B cell (primary cell): ENCODE measurements around the gene KIAA1328.

ENCODE experiments used
- EZH2 ChIP-seq: IDR thresholded peaks from 2 replicates; pipeline ENCODE4 v1.6.1; 2012; ENCODE audit warnings: borderline replicate concordance, low read depth, mild to moderate bottlenecking, moderate library complexity, low read length; ENCODE audit not compliant: insufficient read depth, poor library complexity, severe bottlenecking
- TF ChIP-seq, protein P1 (sequence below): fragments of 200-600 bp; IDR thresholded peaks from one replicate; pipeline ENCODE4 v1.8.0; 2022; ENCODE audit warnings: antibody characterized with exemption, mild to moderate bottlenecking

- no peak for TF ChIP-seq EZH2
- TF ChIP-seq, protein P1, sequence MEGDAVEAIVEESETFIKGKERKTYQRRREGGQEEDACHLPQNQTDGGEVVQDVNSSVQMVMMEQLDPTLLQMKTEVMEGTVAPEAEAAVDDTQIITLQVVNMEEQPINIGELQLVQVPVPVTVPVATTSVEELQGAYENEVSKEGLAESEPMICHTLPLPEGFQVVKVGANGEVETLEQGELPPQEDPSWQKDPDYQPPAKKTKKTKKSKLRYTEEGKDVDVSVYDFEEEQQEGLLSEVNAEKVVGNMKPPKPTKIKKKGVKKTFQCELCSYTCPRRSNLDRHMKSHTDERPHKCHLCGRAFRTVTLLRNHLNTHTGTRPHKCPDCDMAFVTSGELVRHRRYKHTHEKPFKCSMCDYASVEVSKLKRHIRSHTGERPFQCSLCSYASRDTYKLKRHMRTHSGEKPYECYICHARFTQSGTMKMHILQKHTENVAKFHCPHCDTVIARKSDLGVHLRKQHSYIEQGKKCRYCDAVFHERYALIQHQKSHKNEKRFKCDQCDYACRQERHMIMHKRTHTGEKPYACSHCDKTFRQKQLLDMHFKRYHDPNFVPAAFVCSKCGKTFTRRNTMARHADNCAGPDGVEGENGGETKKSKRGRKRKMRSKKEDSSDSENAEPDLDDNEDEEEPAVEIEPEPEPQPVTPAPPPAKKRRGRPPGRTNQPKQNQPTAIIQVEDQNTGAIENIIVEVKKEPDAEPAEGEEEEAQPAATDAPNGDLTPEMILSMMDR: no peak
These were observed 21.7 kb downstream of the KIAA1328 start for GRCh38 chr18:36850527-36851201.
